ENCODE data around the gene DAND5. TPM values are rescaled to one million over a fixed set of nuclear protein-coding genes. Genes with fewer than 3 reads are reported as not detected.

The DAND5 gene
- total and polyA plus RNA-seq, 2 of the 13 experiments (the other 11 are each of a cell fraction or from before 2014, with no cell fraction given) = 0.04 TPM; not detected in 1

- TF ChIP-seq ZMYM2 (CRISPR knock-in tag; IDR thresholded peaks at IDR 0.05) = peak; percentile 82; the same call in 1 of the 2 replicates
- no peak for TF ChIP-seq BRF2 (CRISPR knock-in tag; IDR thresholded peaks at IDR 0.05)
- TF ChIP-seq MTF1 (CRISPR knock-in tag; IDR thresholded peaks at IDR 0.05) = no peak
- TF ChIP-seq ZNF747 (CRISPR knock-in tag; IDR thresholded peaks at IDR 0.05; ENCODE audit: borderline replicate concordance) = 0 out of 2 replicates have a peak, but pooled peaks have one; percentile 59
- peak; percentile 26; the same call in 1 of the 2 replicates for TF ChIP-seq ZBTB33 (CRISPR knock-in tag; IDR thresholded peaks at IDR 0.05)
- peak; percentile 77; the same call in 1 of the 2 replicates for TF ChIP-seq ZNF430 (CRISPR knock-in tag; IDR thresholded peaks at IDR 0.05)
- no peak for TF ChIP-seq MED8 (CRISPR knock-in tag; IDR thresholded peaks at IDR 0.05; ENCODE audit: insufficient replicate concordance)
- TF ChIP-seq ZNF281 (CRISPR knock-in tag; IDR thresholded peaks at IDR 0.05; ENCODE audit: borderline replicate concordance) = peak; percentile 39; the same call in 1 of the 2 replicates
- TF ChIP-seq ZFP91 (CRISPR knock-in tag; IDR thresholded peaks at IDR 0.05; ENCODE audit: borderline replicate concordance) = peak; percentile 87; the same call in 1 of the 2 replicates
- no peak for TF ChIP-seq NR2C2 (CRISPR knock-in tag; IDR thresholded peaks at IDR 0.05; ENCODE audit: borderline replicate concordance)
- TF ChIP-seq CSRNP2 (CRISPR knock-in tag; conservative IDR thresholded peaks at IDR 0.05; ENCODE audit: low read depth) = no peak
- TF ChIP-seq ZNF362 (CRISPR knock-in tag; IDR thresholded peaks at IDR 0.05; ENCODE audit: borderline replicate concordance) = peak; percentile 48; the same call in 1 of the 2 replicates
- no peak for TF ChIP-seq NFIB (CRISPR knock-in tag; IDR thresholded peaks at IDR 0.05; ENCODE audit: borderline replicate concordance)
These were observed 4.2 kb upstream of the DAND5 start (continued) for GRCh38 chr19:12965017-12965811.

Data from HepG2 (cell line).